NB4 (cell line): ENCODE measurements around the gene COMMD7.

Source experiments
- DNase-seq: peaks from one replicate; pipeline ENCODE4 v3.0.0; 2010; ENCODE audit warnings: low read depth
- H3K4me3 ChIP-seq: one replicate; pipeline ENCODE4 v1.5.1; 2011; ENCODE audit warnings: mild to moderate bottlenecking, low read depth, low read length, moderate library complexity
- MYC ChIP-seq: IDR thresholded peaks from 2 replicates; pipeline ENCODE4 v1.6.1; 2011; ENCODE audit warnings: low read depth, low read length
- POLR2A ChIP-seq: IDR thresholded peaks from 2 replicates; pipeline ENCODE4 v1.6.1; 2011; ENCODE audit warnings: mild to moderate bottlenecking; ENCODE audit not compliant: insufficient read length; ENCODE audit errors: extremely low read depth
- TF ChIP-seq, protein P1 (sequence below): IDR thresholded peaks from one replicate; pipeline ENCODE4 v1.5.1; 2012; ENCODE audit warnings: low read depth, low read length
- TF ChIP-seq, protein P2 (sequence below): IDR thresholded peaks from 2 replicates; pipeline ENCODE4 v1.6.1; 2011; ENCODE audit warnings: low read depth, low read length

Gene COMMD7

DNA sequence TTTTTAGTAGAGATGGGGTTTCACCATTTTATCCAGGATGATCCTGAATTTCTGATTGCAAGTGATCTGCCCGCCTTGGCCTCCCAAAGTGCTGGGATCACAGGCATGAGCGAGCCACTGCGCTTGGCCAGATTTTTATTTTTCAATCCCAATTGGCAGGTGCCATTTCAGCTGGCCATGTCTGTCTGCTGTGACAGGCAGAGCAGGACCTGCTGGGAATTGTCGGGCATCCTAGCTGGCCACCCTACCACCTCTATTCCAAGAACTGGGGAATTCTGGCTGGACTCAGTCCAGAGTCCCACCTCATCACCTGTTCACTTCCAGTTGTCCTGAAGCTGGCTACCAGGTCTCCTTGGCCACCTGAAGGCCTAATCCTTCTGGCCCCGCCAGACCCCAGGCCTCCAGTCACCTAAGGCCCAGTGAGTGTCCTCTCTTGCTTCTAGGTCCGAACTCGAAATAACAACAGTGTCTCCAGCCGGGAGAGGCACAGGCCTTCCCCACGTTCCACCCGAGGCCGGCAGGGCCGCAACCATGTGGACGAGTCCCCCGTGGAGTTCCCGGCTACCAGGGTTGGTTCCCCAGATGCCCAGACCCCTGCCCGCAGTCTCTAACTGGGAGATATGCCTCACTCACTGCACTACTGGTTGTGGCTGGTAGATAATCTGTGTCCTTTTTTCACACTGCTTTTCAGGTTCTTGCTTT is 42.9 kb upstream of the COMMD7 start:
- DNase-seq = no peak
- TF ChIP-seq POLR2A (no peak), MYC (no peak)
- TF ChIP-seq, protein P1, sequence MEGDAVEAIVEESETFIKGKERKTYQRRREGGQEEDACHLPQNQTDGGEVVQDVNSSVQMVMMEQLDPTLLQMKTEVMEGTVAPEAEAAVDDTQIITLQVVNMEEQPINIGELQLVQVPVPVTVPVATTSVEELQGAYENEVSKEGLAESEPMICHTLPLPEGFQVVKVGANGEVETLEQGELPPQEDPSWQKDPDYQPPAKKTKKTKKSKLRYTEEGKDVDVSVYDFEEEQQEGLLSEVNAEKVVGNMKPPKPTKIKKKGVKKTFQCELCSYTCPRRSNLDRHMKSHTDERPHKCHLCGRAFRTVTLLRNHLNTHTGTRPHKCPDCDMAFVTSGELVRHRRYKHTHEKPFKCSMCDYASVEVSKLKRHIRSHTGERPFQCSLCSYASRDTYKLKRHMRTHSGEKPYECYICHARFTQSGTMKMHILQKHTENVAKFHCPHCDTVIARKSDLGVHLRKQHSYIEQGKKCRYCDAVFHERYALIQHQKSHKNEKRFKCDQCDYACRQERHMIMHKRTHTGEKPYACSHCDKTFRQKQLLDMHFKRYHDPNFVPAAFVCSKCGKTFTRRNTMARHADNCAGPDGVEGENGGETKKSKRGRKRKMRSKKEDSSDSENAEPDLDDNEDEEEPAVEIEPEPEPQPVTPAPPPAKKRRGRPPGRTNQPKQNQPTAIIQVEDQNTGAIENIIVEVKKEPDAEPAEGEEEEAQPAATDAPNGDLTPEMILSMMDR = no peak
- H3K4me3 ChIP-seq = no peak overlapping the region

DNA sequence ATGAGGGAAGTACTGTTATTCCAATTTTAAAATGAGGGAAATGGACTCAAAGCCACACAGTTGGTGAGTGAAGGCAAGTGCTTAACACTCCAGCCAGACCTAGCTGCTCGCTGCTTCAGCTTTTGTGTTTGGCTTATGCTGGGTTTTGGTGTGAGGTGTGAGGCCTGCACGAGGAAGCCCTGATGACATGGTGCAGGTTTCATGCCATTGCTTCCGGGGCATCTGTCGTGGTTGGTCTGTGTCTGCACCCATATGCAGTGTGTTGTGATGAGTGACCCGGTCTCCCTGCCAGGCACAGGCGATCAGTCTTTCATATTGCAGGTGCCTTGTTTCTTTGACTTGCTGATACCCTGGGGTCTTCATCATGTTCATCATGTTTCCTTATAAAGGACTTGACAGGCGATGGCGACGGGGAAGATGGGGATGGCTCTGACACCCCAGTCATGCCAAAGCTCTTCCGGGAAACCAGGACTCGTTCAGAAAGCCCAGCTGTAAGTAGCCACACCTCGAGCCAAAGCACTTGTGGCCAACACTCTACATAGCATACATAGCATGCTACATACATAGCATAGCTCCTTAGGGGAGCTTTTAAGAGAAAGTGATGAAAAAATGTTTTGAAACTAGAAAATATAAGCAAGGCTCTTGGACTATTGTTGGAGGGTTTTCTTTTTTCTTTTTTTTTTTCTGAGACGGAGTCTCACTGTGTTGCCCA is 41.3 kb upstream of the COMMD7 start:
- TF ChIP-seq, protein P2, sequence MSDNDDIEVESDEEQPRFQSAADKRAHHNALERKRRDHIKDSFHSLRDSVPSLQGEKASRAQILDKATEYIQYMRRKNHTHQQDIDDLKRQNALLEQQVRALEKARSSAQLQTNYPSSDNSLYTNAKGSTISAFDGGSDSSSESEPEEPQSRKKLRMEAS = no peak
- TF ChIP-seq, protein P1 = no peak
- no peak for TF ChIP-seq POLR2A
- TF ChIP-seq MYC = no peak
- H3K4me3 ChIP-seq = no peak overlapping the region
- no peak for DNase-seq

DNA sequence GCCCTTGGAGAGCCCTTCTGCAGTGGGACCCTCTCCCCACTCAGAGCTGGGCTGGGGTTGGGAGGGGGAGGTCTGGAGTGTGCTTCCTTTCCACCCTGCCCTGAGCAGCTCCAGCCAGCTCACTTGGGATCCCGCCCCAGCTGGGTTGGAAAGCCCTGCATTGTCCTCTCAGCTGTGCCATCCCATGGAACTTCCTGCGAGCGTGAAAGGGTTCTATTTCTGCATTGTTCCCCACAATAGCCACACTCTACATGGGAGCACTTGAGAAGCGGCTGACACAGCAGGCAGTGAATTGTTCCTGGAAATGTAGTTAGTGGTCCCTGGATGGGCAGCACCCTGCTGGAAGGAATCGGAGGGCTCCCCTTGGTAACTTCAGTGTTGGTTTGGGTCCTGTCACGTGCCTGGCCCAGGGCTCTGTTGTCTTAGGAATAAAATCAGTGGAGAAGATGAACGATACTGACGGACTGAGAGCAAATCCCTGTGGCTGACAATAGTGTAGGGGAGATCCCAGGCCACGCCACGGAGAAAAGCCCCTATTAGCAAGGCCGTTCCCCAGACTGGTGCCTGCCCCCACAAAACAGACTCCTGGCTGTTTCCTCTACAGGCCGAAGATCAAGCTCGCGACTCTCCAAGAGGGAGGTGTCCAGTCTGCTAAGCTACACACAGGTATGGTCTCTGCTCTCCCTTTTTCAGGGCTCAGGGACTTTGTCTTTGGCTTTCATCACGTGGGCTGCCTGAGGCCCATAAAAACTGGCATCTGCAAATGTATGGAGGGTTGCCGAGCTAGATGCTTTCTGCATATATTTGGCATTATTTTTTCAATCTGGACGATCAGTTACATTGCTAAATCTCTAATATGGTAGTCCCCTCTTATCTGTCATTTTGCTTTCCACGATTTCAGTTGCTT is 37.7 kb upstream of the COMMD7 start:
- no peak for DNase-seq
- H3K4me3 ChIP-seq = no peak overlapping the region
- TF ChIP-seq MYC = no peak
- TF ChIP-seq, protein P1 = no peak

DNA sequence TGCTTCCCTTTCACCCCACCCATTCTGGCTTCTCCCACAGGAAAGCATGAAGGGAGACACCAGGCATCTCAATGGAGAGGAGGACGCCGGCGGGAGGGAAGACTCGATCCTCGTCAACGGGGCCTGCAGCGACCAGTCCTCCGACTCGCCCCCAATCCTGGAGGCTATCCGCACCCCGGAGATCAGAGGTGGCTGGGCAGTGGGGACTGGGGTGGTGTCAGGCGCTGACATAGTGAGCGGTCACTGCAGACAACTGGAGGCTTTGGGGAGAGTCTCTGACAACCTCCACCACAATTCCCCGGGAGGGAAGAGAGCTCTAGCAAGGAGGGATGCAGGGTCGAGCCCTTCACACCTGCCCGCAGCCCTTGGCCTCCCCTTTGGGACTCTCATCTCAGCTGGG is 37.0 kb upstream of the COMMD7 start:
- H3K4me3 ChIP-seq = no peak overlapping the region
- TF ChIP-seq MYC (no peak), POLR2A (no peak)
- TF ChIP-seq, protein P1 = no peak
- TF ChIP-seq, protein P2 = no peak
- DNase-seq = no peak

DNA sequence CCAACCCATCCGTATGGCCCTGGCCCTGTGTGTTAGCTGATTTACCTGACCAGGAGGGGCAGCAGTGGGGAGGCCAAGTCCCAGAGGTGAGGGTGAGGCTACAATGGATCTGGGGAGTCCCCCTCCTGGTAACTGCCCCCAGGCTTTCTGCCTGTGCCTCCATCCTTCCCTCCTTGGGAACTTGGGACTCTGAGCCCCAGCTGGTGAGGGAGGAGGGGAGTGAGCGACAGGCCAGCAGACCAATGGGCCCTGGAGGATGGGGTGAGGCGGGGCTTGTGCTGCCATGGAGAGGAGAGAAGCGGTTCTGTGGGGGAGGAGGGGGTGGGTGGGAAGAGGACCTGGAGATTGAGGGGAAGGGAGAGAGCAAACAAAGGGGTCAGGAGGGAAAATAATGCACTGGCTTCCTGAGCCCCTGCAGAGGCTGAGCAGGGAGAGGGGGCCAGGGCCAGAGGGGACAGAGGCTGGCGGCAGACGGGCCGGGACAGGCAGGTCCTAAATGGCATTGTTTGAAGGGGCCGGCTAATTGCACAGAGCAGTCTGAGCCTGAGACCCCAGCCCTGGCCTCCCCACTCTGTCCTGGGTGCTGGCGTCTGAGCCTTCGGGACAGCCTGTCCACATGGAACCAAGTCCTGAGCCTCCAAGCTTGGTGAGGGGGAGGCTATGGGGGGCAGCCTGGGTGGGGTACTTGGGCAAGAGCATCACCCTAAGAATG is 36.4 kb upstream of the COMMD7 start:
- no peak overlapping the region for H3K4me3 ChIP-seq
- no peak for DNase-seq
- TF ChIP-seq MYC (no peak), POLR2A (no peak)
- TF ChIP-seq, protein P2 = no peak
- TF ChIP-seq, protein P1 = no peak
